Caco-2 (cell line): Measurements from ENCODE around the gene SHC1. TPM values are rescaled to one million over a fixed set of nuclear protein-coding genes. Genes with fewer than 3 reads are reported as not detected.

Experiments used
- BruUV-seq: library from RNA; stranded (reverse); fragments of 400-500 nt; replicated peaks from 2 replicates; lab custom pipeline; 2021; lab: Mats Ljungman, UMichigan
- CTCF ChIA-PET: fragments of 300-600 bp; sonication (Branson Sonifier 250); formaldehyde crosslinking; loops from one replicate; lab custom pipeline; 2022; ENCODE audit warnings: antibody characterized with exemption; lab: Charles Lee
- POLR2A ChIA-PET: fragments of 300-600 bp; sonication (Branson Sonifier 250); formaldehyde crosslinking; loops from one replicate; lab custom pipeline; 2022; ENCODE audit warnings: antibody characterized with exemption; lab: Charles Lee
- DNase-seq, 2 experiments: peaks; one replicate each; pipeline versions ENCODE4 v3.0.0 to v3.0.0-alpha.2; 2020 to 2022
- H3K27me3 ChIP-seq: replicated peaks from 2 replicates; pipeline ENCODE4 v1.6.0; 2011; ENCODE audit warnings: low read length; ENCODE audit not compliant: control insufficient read depth, insufficient read depth
- H3K36me3 ChIP-seq: 2 replicates; pipeline ENCODE4 v1.5.1; 2011; ENCODE audit warnings: low read length; ENCODE audit not compliant: control insufficient read depth, insufficient read depth
- H3K4me1 ChIP-seq: fragments of 250-450 bp; sonication (Bioruptor Pico); 2 replicates; pipeline ENCODE4 v1.5.1; 2020; ENCODE audit warnings: mild to moderate bottlenecking
- H3K4me3 ChIP-seq: 2 replicates; pipeline ENCODE4 v1.5.1; 2011; ENCODE audit warnings: low read depth, mild to moderate bottlenecking, control low read depth, low read length
- H3K9me3 ChIP-seq: fragments of 250-450 bp; sonication (Bioruptor Pico); 2 replicates; pipeline ENCODE4 v1.5.1; 2020; ENCODE audit warnings: mild to moderate bottlenecking, moderate library complexity
- H3K27ac Mint-ChIP-seq: one replicate; pipeline ENCODE4 v1.8.0; 2022; ENCODE audit warnings: mixed read lengths; ENCODE audit not compliant: unreplicated experiment
- H3K27me3 Mint-ChIP-seq: one replicate; pipeline ENCODE4 v1.8.0; 2022; ENCODE audit warnings: mixed read lengths; ENCODE audit not compliant: insufficient read depth, unreplicated experiment
- H3K36me3 Mint-ChIP-seq: one replicate; pipeline ENCODE4 v1.8.0; 2022; ENCODE audit warnings: mild to moderate bottlenecking, mixed read lengths; ENCODE audit not compliant: insufficient read depth, unreplicated experiment
- H3K4me1 Mint-ChIP-seq: one replicate; pipeline ENCODE4 v1.8.0; 2022; ENCODE audit warnings: low read depth, mixed read lengths; ENCODE audit not compliant: unreplicated experiment
- H3K4me3 Mint-ChIP-seq: one replicate; pipeline ENCODE4 v1.8.0; 2022; ENCODE audit warnings: mild to moderate bottlenecking, moderate library complexity, mixed read lengths; ENCODE audit not compliant: unreplicated experiment
- H3K9me3 Mint-ChIP-seq: one replicate; pipeline ENCODE4 v1.8.0; 2022; ENCODE audit warnings: mixed read lengths; ENCODE audit not compliant: unreplicated experiment
- intact Hi-C: fragments of 100-400 bp; cut with micrococcal nuclease; formaldehyde crosslinking; loops from one replicate; pipeline ENCODE4 v1.10.0; 2022; ENCODE audit not compliant: unreplicated experiment
- total RNA-seq: library from RNA; stranded (reverse); gene quantifications from 2 replicates; pipeline ENCODE4 v1.2.3, GENCODE V29; 2022
- TF ChIP-seq, protein P1 (sequence below), 2 experiments: fragments of 200-600 bp in 1 of 2; IDR thresholded peaks; 1 replicate in 1 of 2; 2 replicates in 1 of 2; pipeline versions ENCODE4 v1.5.1 to v1.8.0; 2011 to 2022; ENCODE audit warnings: antibody characterized with exemption in 1 of 2, control low read depth in 1 of 2, inconsistent platforms in 1 of 2, low read depth in 1 of 2, low read length in 1 of 2, mild to moderate bottlenecking in 1 of 2, moderate library complexity in 1 of 2; ENCODE audit not compliant: insufficient read depth in 1 of 2, severe bottlenecking in 1 of 2, unreplicated experiment in 1 of 2

SHC1 gene
- total RNA-seq, 1 experiment from 2014 or later = 59.6 TPM

DNA sequence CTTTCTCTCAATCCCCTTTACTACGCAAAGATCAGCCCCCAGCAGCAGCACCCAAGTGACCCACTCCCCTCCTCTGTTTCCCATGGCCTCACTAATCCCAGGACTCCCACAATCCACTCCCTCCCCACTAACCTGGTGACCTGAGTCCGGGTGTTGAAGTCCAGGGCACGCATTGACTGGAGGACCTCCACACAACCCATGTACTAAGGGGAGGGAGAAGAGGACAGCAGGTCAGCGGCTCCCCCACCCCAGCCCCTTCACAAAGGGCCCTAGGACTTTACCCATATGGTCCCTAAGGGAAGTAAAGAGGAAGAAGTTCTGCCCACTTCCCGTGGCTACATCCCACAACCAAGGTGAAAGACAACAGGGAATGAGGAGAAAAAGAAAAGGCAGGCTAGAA, 1.3 kb downstream of the SHC1 start:
- no TSS peak for BruUV-seq
- POLR2A ChIA-PET = no interaction called here
- Mint-ChIP-seq H3K36me3 (peaks cover 23% of the 10 kb centered on the region), H3K9me3 (no peaks in the 10 kb centered on the region), H3K27ac (peak overlapping the region; percentile 17), H3K4me3 (peak overlapping the region; percentile 38), H3K27me3 (no peaks in the 10 kb centered on the region), H3K4me1 (peaks cover 34% of the 10 kb centered on the region)
- intact Hi-C loops = no loop called here
- TF ChIP-seq, protein P1, sequence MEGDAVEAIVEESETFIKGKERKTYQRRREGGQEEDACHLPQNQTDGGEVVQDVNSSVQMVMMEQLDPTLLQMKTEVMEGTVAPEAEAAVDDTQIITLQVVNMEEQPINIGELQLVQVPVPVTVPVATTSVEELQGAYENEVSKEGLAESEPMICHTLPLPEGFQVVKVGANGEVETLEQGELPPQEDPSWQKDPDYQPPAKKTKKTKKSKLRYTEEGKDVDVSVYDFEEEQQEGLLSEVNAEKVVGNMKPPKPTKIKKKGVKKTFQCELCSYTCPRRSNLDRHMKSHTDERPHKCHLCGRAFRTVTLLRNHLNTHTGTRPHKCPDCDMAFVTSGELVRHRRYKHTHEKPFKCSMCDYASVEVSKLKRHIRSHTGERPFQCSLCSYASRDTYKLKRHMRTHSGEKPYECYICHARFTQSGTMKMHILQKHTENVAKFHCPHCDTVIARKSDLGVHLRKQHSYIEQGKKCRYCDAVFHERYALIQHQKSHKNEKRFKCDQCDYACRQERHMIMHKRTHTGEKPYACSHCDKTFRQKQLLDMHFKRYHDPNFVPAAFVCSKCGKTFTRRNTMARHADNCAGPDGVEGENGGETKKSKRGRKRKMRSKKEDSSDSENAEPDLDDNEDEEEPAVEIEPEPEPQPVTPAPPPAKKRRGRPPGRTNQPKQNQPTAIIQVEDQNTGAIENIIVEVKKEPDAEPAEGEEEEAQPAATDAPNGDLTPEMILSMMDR (IDR thresholded peaks at IDR 0.05; ENCODE audit: insufficient read depth in 1 of 2, low read depth in 1 of 2, low read length in 1 of 2, severe bottlenecking in 1 of 2, unreplicated experiment in 1 of 2) = no peak
- Histone ChIP-seq H3K4me3 (no peak overlapping the region), H3K27me3 (no peaks in the 10 kb centered on the region), H3K4me1 (peaks cover 27% of the 10 kb centered on the region), H3K9me3 (no peaks in the 10 kb centered on the region), H3K36me3 (peaks cover 5% of the 10 kb centered on the region)
- CTCF ChIA-PET = no interaction called here
- DNase-seq = no peak

DNA sequence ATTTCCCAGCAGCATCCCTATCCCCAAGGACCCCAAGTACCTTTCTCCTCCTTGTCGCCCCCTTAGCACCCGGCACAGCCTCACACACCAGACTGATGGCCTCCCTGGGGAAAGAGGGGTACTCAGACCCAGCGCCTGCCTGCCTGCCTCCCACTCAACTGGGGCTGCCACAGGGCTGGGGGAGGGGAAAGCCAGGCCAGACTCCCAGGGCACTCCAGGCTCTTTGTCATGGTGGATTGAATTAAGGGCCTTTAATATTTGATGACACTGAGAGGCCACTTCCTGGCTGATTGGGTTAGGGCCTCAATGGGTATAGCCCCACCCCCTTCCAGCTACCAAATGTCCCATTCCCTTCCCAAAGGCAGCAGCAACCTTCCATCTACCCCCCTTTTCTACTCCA, 1.8 kb downstream of the SHC1 start:
- no TSS peak for BruUV-seq
- Histone ChIP-seq H3K9me3 (no peaks in the 10 kb centered on the region), H3K4me3 (no peak overlapping the region), H3K4me1 (peaks cover 27% of the 10 kb centered on the region), H3K27me3 (no peaks in the 10 kb centered on the region), H3K36me3 (peaks cover 5% of the 10 kb centered on the region)
- peaks cover 26% of the 10 kb centered on the region for H3K36me3 Mint-ChIP-seq
- peak overlapping the region; percentile 17 for H3K27ac Mint-ChIP-seq
- H3K4me3 Mint-ChIP-seq = no peak overlapping the region
- H3K9me3 Mint-ChIP-seq = no peaks in the 10 kb centered on the region
- intact Hi-C loops = no loop called here
- ChIA-PET POLR2A (no interaction called here), CTCF (no interaction called here)
- no peaks in the 10 kb centered on the region for H3K27me3 Mint-ChIP-seq
- peaks cover 37% of the 10 kb centered on the region for H3K4me1 Mint-ChIP-seq
- TF ChIP-seq, protein P1 (IDR thresholded peaks at IDR 0.05; ENCODE audit: insufficient read depth in 1 of 2, low read depth in 1 of 2, low read length in 1 of 2, severe bottlenecking in 1 of 2, unreplicated experiment in 1 of 2) = no peak
- no peak for DNase-seq

DNA sequence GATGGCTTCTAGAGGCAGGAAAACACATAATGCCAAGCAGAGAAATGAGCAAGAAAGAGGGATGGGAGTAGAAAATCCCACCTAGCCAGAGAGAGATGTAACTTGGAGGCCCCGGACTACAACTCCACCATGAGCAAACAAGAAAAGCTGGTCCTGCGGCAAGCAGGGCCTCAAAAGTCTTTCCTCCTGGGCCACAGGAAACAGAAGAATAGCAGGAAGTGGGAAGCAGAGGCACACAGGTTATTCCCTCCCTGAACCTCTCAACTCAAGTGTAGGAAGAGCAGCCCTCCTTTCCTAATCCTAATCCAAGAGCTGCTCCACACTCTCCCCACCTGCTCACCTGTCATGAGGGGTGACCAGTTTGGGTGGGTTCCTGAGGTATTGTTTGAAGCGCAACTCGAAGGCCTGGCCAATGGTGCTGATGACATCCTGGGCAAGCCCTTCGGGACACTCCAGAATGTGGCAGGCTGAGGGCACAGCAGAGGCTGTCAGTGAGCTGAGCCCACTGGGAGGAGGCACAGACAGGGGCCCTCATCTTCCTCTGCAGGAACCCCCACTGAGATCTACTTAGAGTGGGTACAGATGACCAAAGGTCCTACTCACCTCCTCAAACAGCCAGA, 3.1 kb downstream of the SHC1 start:
- Histone ChIP-seq H3K9me3 (no peaks in the 10 kb centered on the region), H3K4me3 (no peak overlapping the region), H3K4me1 (peaks cover 24% of the 10 kb centered on the region), H3K27me3 (no peaks in the 10 kb centered on the region), H3K36me3 (peaks cover 5% of the 10 kb centered on the region)
- no peak for DNase-seq
- Mint-ChIP-seq H3K9me3 (no peaks in the 10 kb centered on the region), H3K4me1 (peaks cover 37% of the 10 kb centered on the region), H3K27ac (no peak overlapping the region), H3K27me3 (no peaks in the 10 kb centered on the region), H3K4me3 (no peak overlapping the region), H3K36me3 (peaks cover 36% of the 10 kb centered on the region)
- intact Hi-C loops = no loop called here
- TF ChIP-seq, protein P1 (IDR thresholded peaks at IDR 0.05; ENCODE audit: insufficient read depth in 1 of 2, low read depth in 1 of 2, low read length in 1 of 2, severe bottlenecking in 1 of 2, unreplicated experiment in 1 of 2) = no peak
- ChIA-PET POLR2A (no interaction called here), CTCF (no interaction called here)
- BruUV-seq = no TSS peak
